ENCODE measurements around the gene ERRFI1. TPM values are rescaled to one million over a fixed set of nuclear protein-coding genes. Genes with fewer than 3 reads are reported as not detected.
"Not testable (repeated sequence)": the region's sequence is repeated elsewhere in the genome, so short reads cannot be mapped to it uniquely, and the experiment has no call there.

Gene ERRFI1
- total and polyA plus RNA-seq, 2 experiments from 2014 or later, result 123 to 163 TPM

DNA sequence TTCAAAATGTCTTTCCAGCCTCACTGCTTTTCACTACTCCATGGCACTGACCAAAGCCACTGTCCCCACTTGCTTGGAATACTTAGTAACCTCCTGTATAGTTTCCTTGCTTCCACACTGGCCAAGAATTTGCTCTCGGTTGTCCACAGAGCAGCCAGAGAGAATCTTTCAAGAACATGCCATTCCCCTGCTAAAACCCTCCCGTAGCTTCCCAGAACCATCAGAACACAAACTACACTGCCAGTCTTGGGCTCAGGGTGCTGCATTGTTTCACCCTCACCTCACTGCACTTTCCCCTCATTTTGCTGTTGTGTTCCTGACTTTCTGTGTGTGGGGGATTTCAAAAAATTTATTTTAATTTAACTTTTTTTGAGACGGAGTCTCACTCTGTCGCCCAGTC, 25.5 kb upstream of the ERRFI1 start:
- H3K4me2 ChIP-seq, result no peak overlapping the region
- H3K4me3 ChIP-seq, result no peak overlapping the region
- no peaks in the 10 kb centered on the region for H3K9me2 ChIP-seq (replicated peaks; ENCODE audit: insufficient read depth)
- no peak for DNase-seq (ENCODE audit: low spot score)
- TF ChIP-seq, protein P1, sequence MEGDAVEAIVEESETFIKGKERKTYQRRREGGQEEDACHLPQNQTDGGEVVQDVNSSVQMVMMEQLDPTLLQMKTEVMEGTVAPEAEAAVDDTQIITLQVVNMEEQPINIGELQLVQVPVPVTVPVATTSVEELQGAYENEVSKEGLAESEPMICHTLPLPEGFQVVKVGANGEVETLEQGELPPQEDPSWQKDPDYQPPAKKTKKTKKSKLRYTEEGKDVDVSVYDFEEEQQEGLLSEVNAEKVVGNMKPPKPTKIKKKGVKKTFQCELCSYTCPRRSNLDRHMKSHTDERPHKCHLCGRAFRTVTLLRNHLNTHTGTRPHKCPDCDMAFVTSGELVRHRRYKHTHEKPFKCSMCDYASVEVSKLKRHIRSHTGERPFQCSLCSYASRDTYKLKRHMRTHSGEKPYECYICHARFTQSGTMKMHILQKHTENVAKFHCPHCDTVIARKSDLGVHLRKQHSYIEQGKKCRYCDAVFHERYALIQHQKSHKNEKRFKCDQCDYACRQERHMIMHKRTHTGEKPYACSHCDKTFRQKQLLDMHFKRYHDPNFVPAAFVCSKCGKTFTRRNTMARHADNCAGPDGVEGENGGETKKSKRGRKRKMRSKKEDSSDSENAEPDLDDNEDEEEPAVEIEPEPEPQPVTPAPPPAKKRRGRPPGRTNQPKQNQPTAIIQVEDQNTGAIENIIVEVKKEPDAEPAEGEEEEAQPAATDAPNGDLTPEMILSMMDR (IDR thresholded peaks at IDR 0.05; ENCODE audit: poor library complexity), result no peak
- TF ChIP-seq EZH2phosphoT487 (IDR thresholded peaks at IDR 0.05; ENCODE audit: low read depth, severe bottlenecking, unreplicated experiment) (no peak), EZH2 (IDR thresholded peaks at IDR 0.05; ENCODE audit: borderline replicate concordance) (no peak)
- no peak overlapping the region for H3K27ac ChIP-seq
- H4K20me1 ChIP-seq (ENCODE audit: insufficient read depth, poor library complexity, severe bottlenecking), result no peaks in the 10 kb centered on the region
- no peaks in the 10 kb centered on the region for H3K9me3 ChIP-seq (ENCODE audit: low read depth)
- no peak overlapping the region for H2AFZ ChIP-seq
- WGBS (ENCODE audit: low lambda C conversion rate, missing lambda C conversion rate), result 94% methylated on average over 4 of the region's 4 CpGs
- H3K79me2 ChIP-seq, result no peaks in the 10 kb centered on the region
- H3K36me3 ChIP-seq (replicated peaks; ENCODE audit: insufficient read depth, low read depth), result no peaks in the 10 kb centered on the region
- H3K4me1 ChIP-seq (ENCODE audit: insufficient read depth), result no peaks in the 10 kb centered on the region
- H3K27me3 ChIP-seq, result no peaks in the 10 kb centered on the region

DNA sequence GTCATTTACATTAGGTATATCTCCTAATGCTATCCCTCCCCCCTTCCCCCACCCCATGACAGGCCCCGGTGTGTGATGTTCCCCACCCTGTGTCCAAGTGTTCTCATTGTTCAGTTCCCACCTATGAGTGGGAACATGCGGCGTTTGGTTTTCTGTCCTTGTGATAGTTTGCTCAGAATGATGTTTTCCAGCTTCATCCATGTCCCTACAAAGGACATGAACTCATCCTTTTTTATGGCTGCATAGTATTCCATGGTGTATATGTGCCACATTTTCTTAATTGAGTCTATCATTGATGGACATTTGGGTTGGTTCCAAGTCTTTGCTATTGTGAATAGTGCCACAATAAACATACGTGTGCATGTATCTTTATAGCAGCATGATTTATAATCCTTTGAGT, 23.1 kb upstream of the ERRFI1 start:
- H3K36me3 ChIP-seq (replicated peaks; ENCODE audit: insufficient read depth, low read depth); H3K4me3 ChIP-seq; H3K4me1 ChIP-seq (ENCODE audit: insufficient read depth); H3K9me3 ChIP-seq (ENCODE audit: low read depth); H3K27ac ChIP-seq; H3K79me2 ChIP-seq; H3K9me2 ChIP-seq (replicated peaks; ENCODE audit: insufficient read depth); DNase-seq (ENCODE audit: low spot score); H3K27me3 ChIP-seq; H4K20me1 ChIP-seq (ENCODE audit: insufficient read depth, poor library complexity, severe bottlenecking); H2AFZ ChIP-seq; H3K4me2 ChIP-seq: not testable (repeated sequence)
- 95% methylated on average over 4 of the region's 4 CpGs for WGBS (ENCODE audit: low lambda C conversion rate, missing lambda C conversion rate)

DNA sequence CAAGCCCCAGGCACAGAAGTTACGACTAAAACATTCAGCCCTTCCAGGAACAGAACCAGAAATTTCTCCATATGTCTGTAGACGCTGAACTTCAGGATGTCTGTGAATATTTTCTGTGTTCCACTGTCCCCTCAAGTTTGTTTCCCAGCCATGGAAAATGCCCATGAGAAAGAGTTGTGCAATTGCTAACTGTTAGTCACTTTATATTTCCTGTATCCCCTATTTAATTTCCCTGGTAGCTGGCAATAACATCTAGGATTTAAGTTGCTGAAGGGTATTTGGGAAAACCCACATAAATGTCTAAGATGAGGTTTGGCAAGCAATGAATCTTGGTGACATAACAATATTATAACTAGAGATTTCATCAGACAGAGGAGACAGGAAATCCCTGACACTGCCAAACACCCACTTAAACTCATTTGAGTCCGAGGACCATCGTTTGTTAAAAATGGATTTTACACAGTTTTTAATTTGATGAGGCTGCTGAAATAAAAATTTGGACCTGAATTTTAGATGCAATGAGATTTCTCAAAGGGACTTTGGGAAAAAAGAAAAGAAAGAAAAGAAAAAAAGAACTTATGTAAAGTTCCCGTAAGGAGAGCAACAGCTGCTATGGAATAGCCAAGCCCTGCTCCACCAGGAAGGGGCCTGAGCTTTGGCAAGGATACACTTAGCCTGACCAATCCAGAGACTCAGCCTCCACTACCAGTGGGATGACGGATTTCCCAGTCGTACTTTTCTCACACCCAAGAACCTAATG, 21.8 kb upstream of the ERRFI1 start:
- peak; percentile 35 for DNase-seq (ENCODE audit: low spot score)
- no peaks in the 10 kb centered on the region for H3K79me2 ChIP-seq
- no peaks in the 10 kb centered on the region for H4K20me1 ChIP-seq (ENCODE audit: insufficient read depth, poor library complexity, severe bottlenecking)
- H3K4me1 ChIP-seq (ENCODE audit: insufficient read depth), result no peaks in the 10 kb centered on the region
- no peak overlapping the region for H2AFZ ChIP-seq
- H3K27ac ChIP-seq, result peak overlapping the region; percentile 51
- no peaks in the 10 kb centered on the region for H3K27me3 ChIP-seq
- H3K9me3 ChIP-seq (ENCODE audit: low read depth), result no peaks in the 10 kb centered on the region
- peak overlapping the region; percentile 7 for H3K4me2 ChIP-seq
- H3K4me3 ChIP-seq, result no peak overlapping the region
- WGBS (ENCODE audit: low lambda C conversion rate, missing lambda C conversion rate), result 45% methylated on average over 7 of the region's 7 CpGs
- no peaks in the 10 kb centered on the region for H3K36me3 ChIP-seq (replicated peaks; ENCODE audit: insufficient read depth, low read depth)
- no peak for TF ChIP-seq EZH2 (IDR thresholded peaks at IDR 0.05; ENCODE audit: borderline replicate concordance)
- TF ChIP-seq EZH2phosphoT487 (IDR thresholded peaks at IDR 0.05; ENCODE audit: low read depth, severe bottlenecking, unreplicated experiment), result no peak
- TF ChIP-seq, protein P1 (IDR thresholded peaks at IDR 0.05; ENCODE audit: poor library complexity), result no peak
- no peaks in the 10 kb centered on the region for H3K9me2 ChIP-seq (replicated peaks; ENCODE audit: insufficient read depth)

DNA sequence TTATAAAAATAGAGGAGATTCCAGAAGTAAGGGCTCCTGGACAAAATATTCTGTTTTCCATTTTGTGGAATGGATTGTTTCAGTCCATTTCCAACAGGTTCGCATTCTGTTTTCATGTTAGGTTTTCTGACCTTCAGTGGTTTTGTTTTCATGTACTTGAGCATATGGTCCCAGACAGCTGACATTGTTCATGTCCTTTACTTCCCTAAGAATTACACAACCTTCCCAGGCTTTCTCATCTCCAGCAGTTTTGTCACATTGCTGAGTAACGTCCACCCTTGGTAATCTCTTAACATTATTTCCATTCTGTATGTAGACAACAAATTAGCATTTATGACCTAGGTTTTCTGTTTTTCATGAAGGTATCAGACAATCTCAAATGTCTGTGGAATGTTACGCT, 21.0 kb upstream of the ERRFI1 start:
- Histone ChIP-seq H3K27me3 (no peaks in the 10 kb centered on the region), H3K9me3 (ENCODE audit: low read depth) (no peaks in the 10 kb centered on the region), H2AFZ (no peak overlapping the region), H3K4me1 (ENCODE audit: insufficient read depth) (no peaks in the 10 kb centered on the region), H3K4me3 (no peak overlapping the region), H3K4me2 (peak overlapping the region; percentile 3), H3K9me2 (replicated peaks; ENCODE audit: insufficient read depth) (no peaks in the 10 kb centered on the region), H4K20me1 (ENCODE audit: insufficient read depth, poor library complexity, severe bottlenecking) (no peaks in the 10 kb centered on the region), H3K36me3 (replicated peaks; ENCODE audit: insufficient read depth, low read depth) (no peaks in the 10 kb centered on the region), H3K79me2 (no peaks in the 10 kb centered on the region), H3K27ac (peak overlapping the region; percentile 51)
- DNase-seq (ENCODE audit: low spot score), result no peak
- 66% methylated on average over 3 of the region's 3 CpGs for WGBS (ENCODE audit: low lambda C conversion rate, missing lambda C conversion rate)
- TF ChIP-seq EZH2phosphoT487 (IDR thresholded peaks at IDR 0.05; ENCODE audit: low read depth, severe bottlenecking, unreplicated experiment), result no peak

Measured in hepatocyte (in vitro differentiated cells).